Heart left ventricle (tissue), 16 donors: ENCODE results near the gene RNF4. TPM values are rescaled to one million over a fixed set of nuclear protein-coding genes. Genes with fewer than 3 reads are reported as not detected.

ENCODE experiments used
- ATAC-seq, 4 donors: fragments of 200-7000 bp; cut with Tn5 transposase; one replicate each; pipeline ENCODE4 v1.9.1; 2020 to 2022; ENCODE audit warnings: moderate library complexity in 4 of 4, mild to moderate bottlenecking in 3 of 4, moderate number of reproducible peaks in 1 of 4
- DNase-seq, 5 donors: peaks; one replicate each; pipeline ENCODE4 v3.0.0-alpha.2; 2020
- H3K27ac ChIP-seq, 12 donors: fragments of 200-600 bp; sonication (generic) in 4 of 12; one replicate each; pipeline versions ENCODE4 v1.5.0 to v1.8.0; 2016 to 2022; ENCODE audit warnings: mild to moderate bottlenecking in 2 of 12
- H3K27me3 ChIP-seq, 9 donors: fragments of 200-600 bp; sonication (generic) in 2 of 9; one replicate each; pipeline versions ENCODE4 v1.5.1 to v1.8.0; 2016 to 2022; ENCODE audit warnings: mild to moderate bottlenecking in 3 of 9
- H3K36me3 ChIP-seq, 9 donors: fragments of 200-600 bp; sonication (generic) in 2 of 9; one replicate each; pipeline versions ENCODE4 v1.5.0 to v1.8.0; 2018 to 2022; ENCODE audit warnings: mild to moderate bottlenecking in 2 of 9
- H3K4me1 ChIP-seq, 12 donors: fragments of 200-600 bp; sonication (generic) in 4 of 12; one replicate each; pipeline versions ENCODE4 v1.5.0 to v1.8.0; 2016 to 2022; ENCODE audit warnings: mild to moderate bottlenecking in 3 of 12
- H3K4me3 ChIP-seq, 12 donors: fragments of 200-600 bp; sonication (generic) in 4 of 12; one replicate each; pipeline versions ENCODE4 v1.5.0 to v1.8.0; 2017 to 2022; ENCODE audit warnings: mild to moderate bottlenecking in 9 of 12, moderate library complexity in 4 of 12
- H3K9me3 ChIP-seq, 12 donors: fragments of 200-600 bp; sonication (generic) in 4 of 12; one replicate each; pipeline versions ENCODE4 v1.5.0 to v1.8.0; 2016 to 2022; ENCODE audit warnings: mild to moderate bottlenecking in 1 of 12
- CTCF ChIP-seq, 12 donors: fragments of 200-600 bp; sonication (generic) in 4 of 12; IDR thresholded peaks; one replicate each; pipeline versions ENCODE4 v1.5.0 to v1.8.0; 2018 to 2022; ENCODE audit warnings: antibody characterized with exemption in 12 of 12, mild to moderate bottlenecking in 5 of 12
- POLR2A ChIP-seq, 2 donors: fragments of 450-650 bp; IDR thresholded peaks; one replicate each; pipeline ENCODE4 v1.6.1; 2017; ENCODE audit warnings: antibody characterized with exemption in 2 of 2, mild to moderate bottlenecking in 2 of 2, moderate library complexity in 2 of 2
- WGBS, 4 donors: extraction: QIAGEN DNeasy Blood & Tissue Kit in 2 of 4; methylation state at CpG; one replicate each; pipeline versions ENCODE4 v1.1.5 to v1.1.7; 2013 to 2018; 5-methylcytosine and 5-hydroxymethylcytosine counted together
- intact Hi-C, 10 donors: fragments of 100-400 bp; cut with DNase I; formaldehyde crosslinking; loops; one replicate each; pipeline versions ENCODE4 v1.11.1 to v1.14.2; 2022
- polyA plus RNA-seq, 2 donors: library from polyadenylated mRNA; stranded (reverse); fragments of 200-250 nt; gene quantifications; one replicate each; pipeline ENCODE4 v1.2.3, GENCODE V29; 2013
- total RNA-seq, 9 donors: library from RNA; depleted of rRNA in 2 of 9; stranded (reverse); fragments of >200 nt in 2 of 9; fragmentation: NEBNext Ultra II Directional in 3 of 9; extraction: Animal tissue kit (Norgen Biotek cat#: 25700) in 3 of 9; gene quantifications; one replicate each; pipeline versions ENCODE4 v1.1.0 to v1.2.4, GENCODE V29; 2016 to 2023
- donor health status: ischemic (EF 13 %, LVEDD 7.1; RV severe dilation, severe dysfunction).
- donor health status: healthy with polysubstance abuse.
- donor health status: DM: no; HTN: yes; CAD: no.
- donor health status: DM: no; HTN: no; CAD: no.
- donor health status: ischemic (EF 25% LVEDD 6.9; RV normal size, moderate dysfunction).
- donor health status: ischemic (EF 25% LVEDD 5.7; RV mildly dilated, moderate dysfunction).
- donor health status: healthy.
- donor health status: DM: yes; HTN: yes; CAD: no.
- donor health status: ischemic (EF 35%, LVEDD 5.7; RV mildly dilated, moderate dysfunction).
- donor health status: nonischemic (EF 11% LVEDD 7.7; RV severe dilation, severe dysfunction).
- donor health status: DM: yes; HTN: yes; CAD: no.
- donor health status: PGD.
- donor health status: ischemic (EF 29% LVEDD 5.4; RV normal size, mild dysfunction).
- donor health status: nonischemic (EF 23%, LVEDD 6.1; RV moderate dilation, normal function).

RNF4 gene
- total and polyA plus RNA-seq, 11 donors: 10.6 to 45.7 (median 30.8) TPM

GRCh38 chr4:2484993-2485392, 16.1 kb downstream of the RNF4 start:
- peak overlapping the region; percentile 39 to 90 (median 68) for H3K27ac ChIP-seq
- H3K27me3 ChIP-seq: no peaks in the 10 kb centered on the region
- H3K36me3 ChIP-seq: peaks cover 0 to 13% (median 0%) of the 10 kb centered on the region in 9 donors
- 31 to 43% (median 42%) methylated on average over 11 of the region's 11 CpGs for WGBS, 4 donors
- intact Hi-C loops: loop anchor here in 1 of 10 donors (5.0 kb wide), 1 partner anchor 52 kb away; the partner anchor contains the start of gene FAM193A
- peak overlapping the region in 3 of 12 donors; percentile 4 to 24 (median 19) for H3K4me3 ChIP-seq
- ATAC-seq: peak; percentile 68 to 91 (median 84)
- peaks cover 20 to 95% (median 74%) of the 10 kb centered on the region in 12 donors for H3K4me1 ChIP-seq
- no peaks in the 10 kb centered on the region for H3K9me3 ChIP-seq
- TF ChIP-seq POLR2A (IDR thresholded peaks at IDR 0.05): no peak
- TF ChIP-seq CTCF (IDR thresholded peaks at IDR 0.05): no peak
- peak; percentile 85 to 89 (median 87) for DNase-seq

GRCh38 chr4:2485956-2486355, 17.1 kb downstream of the RNF4 start:
- Histone ChIP-seq H3K27ac (peak overlapping the region in 10 of 12 donors; percentile 43 to 90 (median 74)), H3K27me3 (no peaks in the 10 kb centered on the region), H3K9me3 (no peaks in the 10 kb centered on the region), H3K4me3 (no peak overlapping the region), H3K36me3 (peaks cover 0 to 20% (median 9%) of the 10 kb centered on the region in 9 donors), H3K4me1 (peaks cover 20 to 96% (median 70%) of the 10 kb centered on the region in 12 donors)
- TF ChIP-seq CTCF (IDR thresholded peaks at IDR 0.05) (no peak), POLR2A (IDR thresholded peaks at IDR 0.05) (no peak)
- DNase-seq (no peak), ATAC-seq (no peak)
- intact Hi-C loops: no loop called here
- WGBS, 4 donors: 89 to 98% (median 94%) methylated on average over 4 of the region's 4 CpGs

GRCh38 chr4:2486981-2487380, 18.1 kb downstream of the RNF4 start:
- Histone ChIP-seq H3K36me3 (peaks cover 0 to 28% (median 19%) of the 10 kb centered on the region in 9 donors), H3K9me3 (no peaks in the 10 kb centered on the region), H3K4me3 (no peak overlapping the region), H3K4me1 (peaks cover 14 to 87% (median 60%) of the 10 kb centered on the region in 12 donors), H3K27ac (peak overlapping the region in 1 of 12 donors; percentile 79), H3K27me3 (no peaks in the 10 kb centered on the region)
- intact Hi-C loops: no loop called here
- DNase-seq: no peak
- TF ChIP-seq CTCF (IDR thresholded peaks at IDR 0.05) (no peak), POLR2A (IDR thresholded peaks at IDR 0.05) (no peak)
- WGBS, 4 donors: 93 to 99% (median 94%) methylated on average over 6 of the region's 6 CpGs
- no peak for ATAC-seq

GRCh38 chr4:2487632-2488031, 18.7 kb downstream of the RNF4 start:
- no peak for ATAC-seq
- Histone ChIP-seq H3K36me3 (peaks cover 0 to 34% (median 25%) of the 10 kb centered on the region in 9 donors), H3K27me3 (no peaks in the 10 kb centered on the region), H3K27ac (peak overlapping the region in 1 of 12 donors; percentile 79), H3K4me3 (no peak overlapping the region), H3K9me3 (no peaks in the 10 kb centered on the region), H3K4me1 (peaks cover 8 to 81% (median 55%) of the 10 kb centered on the region in 12 donors)
- WGBS, 4 donors: 85 to 92% (median 90%) methylated on average over 6 of the region's 6 CpGs
- TF ChIP-seq POLR2A (IDR thresholded peaks at IDR 0.05): no peak
- TF ChIP-seq CTCF (IDR thresholded peaks at IDR 0.05): no peak
- DNase-seq: no peak
- intact Hi-C loops: no loop called here
